HG03108 (cell line): ENCODE results near the gene RABL2A.
"Not testable (repeated sequence)": the region's sequence is repeated elsewhere in the genome, so short reads cannot be mapped to it uniquely, and the experiment has no call there.

ENCODE experiments used
- ATAC-seq: cut with Tn5 transposase; IDR thresholded peaks from one replicate; pipeline ENCODE4 v1.9.1; 2021; ENCODE audit warnings: moderate library complexity; ENCODE audit not compliant: unreplicated experiment

Gene RABL2A

DNA sequence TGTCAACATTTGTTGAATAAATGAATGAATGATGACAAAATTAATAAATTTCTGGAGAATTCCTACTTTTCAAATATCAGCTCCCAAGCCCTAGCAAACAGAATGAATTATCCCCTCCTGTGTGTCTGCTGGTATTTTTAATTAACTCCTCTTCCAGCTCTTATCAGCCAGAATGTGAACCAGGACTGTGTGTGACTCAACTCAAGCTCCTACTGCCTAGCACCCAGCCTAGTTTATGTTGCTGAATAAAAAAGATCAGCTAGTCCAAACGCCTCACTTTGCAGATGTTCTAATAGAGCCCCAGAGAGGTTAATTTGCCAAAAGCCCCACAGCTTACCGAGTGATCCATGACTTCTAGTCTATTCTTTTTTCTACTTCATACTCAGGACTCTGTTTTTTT, 50.3 kb downstream of the RABL2A start:
- no peak for ATAC-seq

GRCh38 chr2:113679457-113679856, 52.4 kb downstream of the RABL2A start:
- ATAC-seq: no peak

GRCh38 chr2:113685471-113685870, 58.4 kb downstream of the RABL2A start:
- ATAC-seq: no peak

DNA sequence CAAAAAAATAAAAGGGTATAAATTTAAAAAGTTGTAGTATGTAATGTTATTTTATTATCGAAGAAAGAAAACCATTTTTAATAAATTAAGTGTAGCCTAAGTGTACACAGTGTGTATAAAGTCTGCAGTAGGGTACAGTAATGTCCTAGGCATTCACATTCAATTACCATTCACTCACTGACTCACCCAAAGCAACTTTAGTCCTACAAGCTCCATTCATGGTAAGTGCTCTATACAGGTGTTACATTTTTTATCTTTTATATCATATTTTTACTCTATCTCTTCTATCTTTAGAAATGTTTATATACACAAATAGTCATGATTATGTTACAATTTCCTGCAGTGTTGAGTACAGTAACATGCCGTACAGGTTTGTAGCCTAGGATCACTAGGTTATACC, 59.5 kb downstream of the RABL2A start:
- no peak for ATAC-seq

DNA sequence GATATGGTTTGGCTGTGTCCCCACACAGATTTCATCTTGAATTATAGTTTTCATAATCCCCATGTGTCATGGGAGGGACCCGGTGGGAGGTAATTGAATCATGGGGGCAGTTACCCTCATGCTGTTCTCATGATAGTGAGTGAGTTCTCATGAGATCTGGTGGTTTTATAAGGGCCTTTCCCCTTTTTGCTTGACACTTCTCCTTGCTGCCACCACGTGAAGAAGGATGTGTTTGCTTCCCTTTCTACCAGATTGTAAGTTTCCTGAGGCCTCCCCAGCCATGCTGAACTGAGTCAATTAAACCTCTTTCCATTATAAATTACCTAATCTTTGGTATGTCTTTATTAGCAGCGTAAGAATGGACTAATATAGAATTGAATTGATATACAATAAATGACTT, 63.8 kb downstream of the RABL2A start:
- ATAC-seq: not testable (repeated sequence)
